Measurements from ENCODE around the gene ESYT2.

DNA sequence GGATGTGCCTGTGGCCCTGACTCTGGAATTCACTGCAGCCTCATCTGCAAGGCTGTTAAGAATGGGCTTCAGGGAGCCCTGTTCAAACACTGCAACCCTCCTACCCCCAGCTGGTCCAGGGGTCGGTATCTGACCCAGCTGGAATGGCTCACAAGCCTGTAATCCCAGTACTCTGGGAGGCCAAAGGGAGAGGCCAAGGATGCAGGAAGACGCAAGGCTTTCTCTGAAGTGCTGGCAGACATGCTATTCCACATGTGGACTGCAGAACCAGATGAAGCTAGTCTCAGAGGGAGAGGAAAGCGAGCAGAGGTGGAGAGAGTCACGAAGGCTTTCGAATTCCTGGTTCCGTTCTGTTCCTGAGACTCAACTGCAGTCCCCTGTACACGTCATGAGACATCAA lies 45.0 kb downstream of the ESYT2 start:
- TF ChIP-seq NFIC (IDR thresholded peaks at IDR 0.05) (no peak), CHD1 (IDR thresholded peaks at IDR 0.05; ENCODE audit: low read length) (no peak), POLR2A (conservative IDR thresholded peaks at IDR 0.05) (no peak), SMARCA5 (IDR thresholded peaks at IDR 0.05) (no peak), EP300 (IDR thresholded peaks at IDR 0.05; ENCODE audit: low read length) (no peak), RBM25 (IDR thresholded peaks at IDR 0.05; ENCODE audit: low read depth, low read length, severe bottlenecking) (no peak), FOXK2 (conservative IDR thresholded peaks at IDR 0.05 in 1 of 2, IDR thresholded peaks at IDR 0.05 in 1 of 2; ENCODE audit: low read depth in 2 of 2) (no peak), RAD21 (CRISPR knock-in tag; conservative IDR thresholded peaks at IDR 0.05 in 1 of 2, IDR thresholded peaks at IDR 0.05 in 1 of 2) (no peak), GATAD2B (IDR thresholded peaks at IDR 0.05; ENCODE audit: borderline replicate concordance) (no peak), RB1 (IDR thresholded peaks at IDR 0.05; ENCODE audit: low read depth) (no peak), KDM2B (CRISPR knock-in tag; IDR thresholded peaks at IDR 0.05) (no peak)
- TF ChIP-seq, protein P1, sequence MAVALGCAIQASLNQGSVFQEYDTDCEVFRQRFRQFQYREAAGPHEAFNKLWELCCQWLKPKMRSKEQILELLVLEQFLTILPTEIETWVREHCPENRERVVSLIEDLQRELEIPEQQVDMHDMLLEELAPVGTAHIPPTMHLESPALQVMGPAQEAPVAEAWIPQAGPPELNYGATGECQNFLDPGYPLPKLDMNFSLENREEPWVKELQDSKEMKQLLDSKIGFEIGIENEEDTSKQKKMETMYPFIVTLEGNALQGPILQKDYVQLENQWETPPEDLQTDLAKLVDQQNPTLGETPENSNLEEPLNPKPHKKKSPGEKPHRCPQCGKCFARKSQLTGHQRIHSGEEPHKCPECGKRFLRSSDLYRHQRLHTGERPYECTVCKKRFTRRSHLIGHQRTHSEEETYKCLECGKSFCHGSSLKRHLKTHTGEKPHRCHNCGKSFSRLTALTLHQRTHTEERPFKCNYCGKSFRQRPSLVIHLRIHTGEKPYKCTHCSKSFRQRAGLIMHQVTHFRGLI (CRISPR knock-in tag; IDR thresholded peaks at IDR 0.05), result no peak
- TF ChIP-seq, protein P2, sequence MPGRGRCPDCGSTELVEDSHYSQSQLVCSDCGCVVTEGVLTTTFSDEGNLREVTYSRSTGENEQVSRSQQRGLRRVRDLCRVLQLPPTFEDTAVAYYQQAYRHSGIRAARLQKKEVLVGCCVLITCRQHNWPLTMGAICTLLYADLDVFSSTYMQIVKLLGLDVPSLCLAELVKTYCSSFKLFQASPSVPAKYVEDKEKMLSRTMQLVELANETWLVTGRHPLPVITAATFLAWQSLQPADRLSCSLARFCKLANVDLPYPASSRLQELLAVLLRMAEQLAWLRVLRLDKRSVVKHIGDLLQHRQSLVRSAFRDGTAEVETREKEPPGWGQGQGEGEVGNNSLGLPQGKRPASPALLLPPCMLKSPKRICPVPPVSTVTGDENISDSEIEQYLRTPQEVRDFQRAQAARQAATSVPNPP (IDR thresholded peaks at IDR 0.05; ENCODE audit: borderline replicate concordance, insufficient read depth, insufficient read length), result no peak

All from K562 (cell line).